HCT116 (cell line): ENCODE results near the gene FRAS1.

Source experiments
- EZH2 ChIP-seq: fragments of 200-600 bp; sonication (generic); IDR thresholded peaks from 2 replicates; pipeline ENCODE4 v1.6.1; 2017; ENCODE audit warnings: antibody characterized with exemption, mixed run types
- EZH2phosphoT487 ChIP-seq: fragments of 200-600 bp; IDR thresholded peaks from 2 replicates; pipeline ENCODE4 v1.6.1; 2018; ENCODE audit warnings: antibody characterized with exemption, borderline replicate concordance
- SIN3A ChIP-seq: IDR thresholded peaks from 2 replicates; pipeline ENCODE4 v1.6.1; 2012; ENCODE audit warnings: low read depth
- TCF7L2 ChIP-seq: IDR thresholded peaks from 2 replicates; pipeline ENCODE4 v1.7.0; 2011; ENCODE audit warnings: borderline replicate concordance, inconsistent platforms; ENCODE audit not compliant: insufficient read depth, insufficient read length; ENCODE audit errors: extremely low read depth
- YY1 ChIP-seq: IDR thresholded peaks from 2 replicates; pipeline ENCODE4 v1.6.1; 2011; ENCODE audit warnings: low read length, low read depth, moderate library complexity, mild to moderate bottlenecking; ENCODE audit not compliant: insufficient replicate concordance; ENCODE audit errors: extremely low read depth
- ZNF274 ChIP-seq: fragments of 200-500 bp; sonication (Bioruptor generic); IDR thresholded peaks from 2 replicates; pipeline ENCODE4 v1.6.1; 2014; ENCODE audit warnings: mild to moderate bottlenecking, low read depth, low read length, inconsistent platforms
- TF ChIP-seq, protein P1 (sequence below), 3 experiments: fragments of 200-600 bp in 1 of 3; sonication (generic) in 1 of 3; IDR thresholded peaks in 2 of 3; conservative IDR thresholded peaks in 1 of 3; 2 replicates each; pipeline ENCODE4 v1.5.1; 2012 to 2017; ENCODE audit warnings: low read depth in 2 of 3, low read length in 2 of 3, antibody characterized with exemption in 1 of 3, borderline replicate concordance in 1 of 3, control low read depth in 1 of 3, mild to moderate bottlenecking in 1 of 3, mixed read lengths in 1 of 3, mixed run types in 1 of 3, moderate library complexity in 1 of 3; ENCODE audit not compliant: insufficient read depth in 1 of 3

- TF ChIP-seq, protein P1, sequence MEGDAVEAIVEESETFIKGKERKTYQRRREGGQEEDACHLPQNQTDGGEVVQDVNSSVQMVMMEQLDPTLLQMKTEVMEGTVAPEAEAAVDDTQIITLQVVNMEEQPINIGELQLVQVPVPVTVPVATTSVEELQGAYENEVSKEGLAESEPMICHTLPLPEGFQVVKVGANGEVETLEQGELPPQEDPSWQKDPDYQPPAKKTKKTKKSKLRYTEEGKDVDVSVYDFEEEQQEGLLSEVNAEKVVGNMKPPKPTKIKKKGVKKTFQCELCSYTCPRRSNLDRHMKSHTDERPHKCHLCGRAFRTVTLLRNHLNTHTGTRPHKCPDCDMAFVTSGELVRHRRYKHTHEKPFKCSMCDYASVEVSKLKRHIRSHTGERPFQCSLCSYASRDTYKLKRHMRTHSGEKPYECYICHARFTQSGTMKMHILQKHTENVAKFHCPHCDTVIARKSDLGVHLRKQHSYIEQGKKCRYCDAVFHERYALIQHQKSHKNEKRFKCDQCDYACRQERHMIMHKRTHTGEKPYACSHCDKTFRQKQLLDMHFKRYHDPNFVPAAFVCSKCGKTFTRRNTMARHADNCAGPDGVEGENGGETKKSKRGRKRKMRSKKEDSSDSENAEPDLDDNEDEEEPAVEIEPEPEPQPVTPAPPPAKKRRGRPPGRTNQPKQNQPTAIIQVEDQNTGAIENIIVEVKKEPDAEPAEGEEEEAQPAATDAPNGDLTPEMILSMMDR (IDR thresholded peaks at IDR 0.05 in 2 of 3, conservative IDR thresholded peaks at IDR 0.05 in 1 of 3; ENCODE audit: borderline replicate concordance in 1 of 3, insufficient read depth in 1 of 3, low read depth in 2 of 3, low read length in 2 of 3) = no peak
- TF ChIP-seq ZNF274 (no peak), EZH2phosphoT487 (no peak), TCF7L2 (no peak), EZH2 (no peak), YY1 (no peak), SIN3A (no peak)
Measured at GRCh38 chr4:78418406-78418805, 361.3 kb downstream of the FRAS1 start.
